Keratinocyte (primary cell): ENCODE measurements around the gene CYB561. TPM values are rescaled to one million over a fixed set of nuclear protein-coding genes. Genes with fewer than 3 reads are reported as not detected.

ENCODE experiments used
- DNase-seq: peaks from one replicate; pipeline ENCODE4 v3.0.0-alpha.2; 2011; ENCODE audit warnings: low read depth, missing footprints, low spot score
- FAIRE-seq: peaks from 2 replicates; lab custom pipeline; 2011; peaks lifted over from hg19 to GRCh38; lab: Jason Lieb, UNC
- H2AFZ ChIP-seq: 2 replicates; pipeline ENCODE4 v1.6.0; 2012; ENCODE audit warnings: low read length, control low read depth, inconsistent platforms; ENCODE audit not compliant: control insufficient read depth
- H3K27ac ChIP-seq: 2 replicates; pipeline ENCODE4 v1.5.1; 2011; ENCODE audit warnings: low read length; ENCODE audit not compliant: control insufficient read depth, insufficient read depth
- H3K27me3 ChIP-seq: 3 replicates; pipeline ENCODE4 v1.6.0; 2011; ENCODE audit warnings: low read length; ENCODE audit not compliant: control insufficient read depth, insufficient read depth; ENCODE audit errors: extremely low read depth
- H3K36me3 ChIP-seq, 2 experiments: 2 replicates in 1 of 2; 3 replicates in 1 of 2; pipeline ENCODE4 v1.5.1; 2011; ENCODE audit warnings: low read length in 2 of 2, mild to moderate bottlenecking in 1 of 2; ENCODE audit not compliant: control insufficient read depth in 2 of 2, insufficient read depth in 2 of 2; ENCODE audit errors: extremely low read depth in 1 of 2
- H3K4me1 ChIP-seq: 3 replicates; pipeline ENCODE4 v1.5.1; 2011; ENCODE audit warnings: low read length; ENCODE audit not compliant: control insufficient read depth, insufficient read depth; ENCODE audit errors: extremely low read depth
- H3K4me2 ChIP-seq: 3 replicates; pipeline ENCODE4 v1.6.0; 2011; ENCODE audit warnings: low read depth, low read length; ENCODE audit not compliant: control insufficient read depth, insufficient read depth; ENCODE audit errors: extremely low read depth
- H3K4me3 ChIP-seq, 3 experiments: fragments of 200-600 bp in 1 of 3; sonication (generic) in 1 of 3; 2 replicates in 2 of 3; 3 replicates in 1 of 3; pipeline ENCODE4 v1.5.1; 2011 to 2016; ENCODE audit warnings: low read length in 3 of 3, mild to moderate bottlenecking in 3 of 3, control low read depth in 2 of 3, inconsistent platforms in 1 of 3, low read depth in 1 of 3, mixed read lengths in 1 of 3, mixed run types in 1 of 3, moderate library complexity in 1 of 3; ENCODE audit not compliant: control insufficient read depth in 2 of 3, insufficient read depth in 2 of 3; ENCODE audit errors: extremely low read depth in 1 of 3
- H3K79me2 ChIP-seq: 2 replicates; pipeline ENCODE4 v1.6.0; 2012; ENCODE audit warnings: low read length; ENCODE audit not compliant: control insufficient read depth, insufficient read depth
- H3K9ac ChIP-seq: 3 replicates; pipeline ENCODE4 v1.6.0; 2011; ENCODE audit warnings: low read length; ENCODE audit not compliant: control insufficient read depth, insufficient read depth; ENCODE audit errors: extremely low read depth
- H3K9me1 ChIP-seq: 3 replicates; pipeline ENCODE4 v1.6.0; 2011; ENCODE audit warnings: low read length; ENCODE audit not compliant: control insufficient read depth, insufficient read depth; ENCODE audit errors: extremely low read depth
- H3K9me3 ChIP-seq: 2 replicates; pipeline ENCODE4 v1.5.1; 2012; ENCODE audit warnings: low read depth, low read length; ENCODE audit not compliant: control insufficient read depth
- H4K20me1 ChIP-seq: 3 replicates; pipeline ENCODE4 v1.6.0; 2011; ENCODE audit warnings: low read length; ENCODE audit not compliant: control insufficient read depth, insufficient read depth; ENCODE audit errors: extremely low read depth
- CTCF ChIP-seq, 3 experiments: IDR thresholded peaks in 1 of 3; conservative IDR thresholded peaks in 1 of 3; optimal IDR thresholded peaks in 1 of 3; 2 replicates in 2 of 3; 3 replicates in 1 of 3; pipeline versions ENCODE3 to v1.5.1; 2011; ENCODE audit warnings: low read length in 3 of 3, mild to moderate bottlenecking in 3 of 3, moderate library complexity in 2 of 3, control low read depth in 1 of 3, inconsistent platforms in 1 of 3; ENCODE audit not compliant: insufficient read depth in 2 of 3; ENCODE audit errors: extremely low read depth in 1 of 3
- EZH2 ChIP-seq: IDR thresholded peaks from one replicate; pipeline ENCODE4 v1.6.1; 2012; ENCODE audit warnings: inconsistent platforms, mild to moderate bottlenecking, low read length, moderate library complexity
- dilution Hi-C: fragments of 300-500 bp; cut with MboI; formaldehyde crosslinking; loops from one replicate; pipeline ENCODE4 v1.7.0; 2020; ENCODE audit warnings: low sequenced_read_pairs; ENCODE audit not compliant: extremely low pct_ligation_motif_present
- polyA plus RNA-seq, 5 experiments: library from polyadenylated mRNA; depleted of rRNA in 3 of 5; stranded (reverse) in 3 of 5; stranded (forward) in 1 of 5; unstranded in 1 of 5; fragments of >200 nt; gene quantifications; 1 replicate in 1 of 5; 2 replicates in 3 of 5; 3 replicates in 1 of 5; pipeline versions ENCODE4 v1.2.1 to v1.2.3, GENCODE V29; 2011 to 2012; ENCODE audit warnings: missing spikeins in 2 of 5, low read depth in 1 of 5, low replicate concordance in 1 of 5

The CYB561 gene
- polyA plus RNA-seq, 1 donor (not counting 4 experiments of a cell fraction or from before 2014, with no cell fraction given), result 14.4 TPM

GRCh38 chr17:63478814-63479494 is 32.8 kb upstream of the CYB561 start:
- no peak overlapping the region for H3K9ac ChIP-seq
- H3K27me3 ChIP-seq, result peaks cover 30% of the 10 kb centered on the region
- H3K4me3 ChIP-seq, result no peak overlapping the region
- H2AFZ ChIP-seq, result no peak overlapping the region
- H3K4me1 ChIP-seq, result peaks cover 19% of the 10 kb centered on the region
- H3K27ac ChIP-seq, result no peak overlapping the region
- TF ChIP-seq CTCF (optimal IDR thresholded peaks at IDR 0.05 in 1 of 3, IDR thresholded peaks at IDR 0.05 in 1 of 3, conservative IDR thresholded peaks at IDR 0.05 in 1 of 3; ENCODE audit: extremely low read depth in 1 of 3, insufficient read depth in 2 of 3, low read length in 3 of 3), result peak; percentile 97 to 99 (median 97)
- TF ChIP-seq EZH2, result no peak
- H3K9me1 ChIP-seq, result no peaks in the 10 kb centered on the region
- H3K79me2 ChIP-seq, result no peaks in the 10 kb centered on the region
- DNase-seq (peak; percentile 85), FAIRE-seq (peak; percentile 84)
- H3K36me3 ChIP-seq, result no peaks in the 10 kb centered on the region
- H3K9me3 ChIP-seq, result no peaks in the 10 kb centered on the region
- dilution Hi-C loops, result no loop called here
- H3K4me2 ChIP-seq, result peak overlapping the region; percentile 58
- H4K20me1 ChIP-seq, result no peaks in the 10 kb centered on the region

GRCh38 chr17:63477480-63478440 is 31.7 kb upstream of the CYB561 start:
- H3K27ac ChIP-seq, result no peak overlapping the region
- dilution Hi-C loops, result no loop called here
- no peaks in the 10 kb centered on the region for H4K20me1 ChIP-seq
- no peaks in the 10 kb centered on the region for H3K9me1 ChIP-seq
- H3K36me3 ChIP-seq, result no peaks in the 10 kb centered on the region
- peak; percentile 10 for TF ChIP-seq EZH2
- no peak for TF ChIP-seq CTCF (optimal IDR thresholded peaks at IDR 0.05 in 1 of 3, IDR thresholded peaks at IDR 0.05 in 1 of 3, conservative IDR thresholded peaks at IDR 0.05 in 1 of 3; ENCODE audit: extremely low read depth in 1 of 3, insufficient read depth in 2 of 3, low read length in 3 of 3)
- peak overlapping the region in 1 of 3 experiments; percentile 44 for H3K4me3 ChIP-seq
- no peak overlapping the region for H3K9ac ChIP-seq
- H3K79me2 ChIP-seq, result no peaks in the 10 kb centered on the region
- H3K4me2 ChIP-seq, result peak overlapping the region; percentile 6
- H3K9me3 ChIP-seq, result no peaks in the 10 kb centered on the region
- peaks cover 30% of the 10 kb centered on the region for H3K27me3 ChIP-seq
- H3K4me1 ChIP-seq, result peaks cover 19% of the 10 kb centered on the region
- DNase-seq (no peak), FAIRE-seq (no peak)
- peak overlapping the region; percentile 19 for H2AFZ ChIP-seq
